T-helper 1 cell treated with Interleukin-12 subunit alpha and Interleukin-12 subunit beta and Interleukin-4 antibody, amounts not matched to agents 30 μg/mL and 1 μg/mL, for 36 hours (primary cell): ENCODE data around the gene GHRH.

Source experiments
- H3K27ac Mint-ChIP-seq: one replicate; pipeline ENCODE4 v1.8.0; 2021; ENCODE audit warnings: mild to moderate bottlenecking, mixed read lengths
- H3K27me3 Mint-ChIP-seq: one replicate; pipeline ENCODE4 v1.8.0; 2021; ENCODE audit warnings: low read depth, mixed read lengths
- H3K36me3 Mint-ChIP-seq: one replicate; pipeline ENCODE4 v1.8.0; 2021; ENCODE audit warnings: low read depth, mixed read lengths
- H3K4me1 Mint-ChIP-seq: one replicate; pipeline ENCODE4 v1.8.0; 2021; ENCODE audit warnings: low read depth, mixed read lengths
- H3K4me3 Mint-ChIP-seq: one replicate; pipeline ENCODE4 v1.8.0; 2021; ENCODE audit warnings: mild to moderate bottlenecking, moderate library complexity, mixed read lengths
- H3K9me3 Mint-ChIP-seq: one replicate; pipeline ENCODE4 v1.8.0; 2021; ENCODE audit warnings: mixed read lengths

GHRH gene

DNA sequence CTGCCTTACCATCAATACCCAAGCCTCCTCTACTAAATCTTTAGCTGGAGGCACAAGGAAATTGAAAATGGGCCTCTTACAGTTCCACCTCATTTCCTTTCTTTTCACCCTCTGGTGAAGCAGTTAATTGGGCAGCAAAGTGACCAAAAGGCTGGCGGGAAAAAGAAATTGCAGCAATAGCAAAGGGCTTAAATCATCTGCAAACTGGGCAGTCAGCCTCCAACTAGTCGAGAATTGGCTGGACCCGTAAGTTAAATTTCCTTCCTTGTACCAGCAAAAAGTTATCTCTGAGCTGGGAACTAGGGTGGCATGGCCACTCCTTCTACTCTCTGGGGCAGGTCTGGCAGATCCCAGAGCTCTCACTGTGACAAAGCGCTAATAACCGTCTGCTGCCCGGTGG is 33.5 kb downstream of the GHRH start:
- H3K27ac Mint-ChIP-seq = no peak overlapping the region
- H3K4me3 Mint-ChIP-seq = no peak overlapping the region
- H3K36me3 Mint-ChIP-seq = peaks cover 64% of the 10 kb centered on the region
- no peaks in the 10 kb centered on the region for H3K9me3 Mint-ChIP-seq
- H3K4me1 Mint-ChIP-seq = no peaks in the 10 kb centered on the region
- no peaks in the 10 kb centered on the region for H3K27me3 Mint-ChIP-seq

DNA sequence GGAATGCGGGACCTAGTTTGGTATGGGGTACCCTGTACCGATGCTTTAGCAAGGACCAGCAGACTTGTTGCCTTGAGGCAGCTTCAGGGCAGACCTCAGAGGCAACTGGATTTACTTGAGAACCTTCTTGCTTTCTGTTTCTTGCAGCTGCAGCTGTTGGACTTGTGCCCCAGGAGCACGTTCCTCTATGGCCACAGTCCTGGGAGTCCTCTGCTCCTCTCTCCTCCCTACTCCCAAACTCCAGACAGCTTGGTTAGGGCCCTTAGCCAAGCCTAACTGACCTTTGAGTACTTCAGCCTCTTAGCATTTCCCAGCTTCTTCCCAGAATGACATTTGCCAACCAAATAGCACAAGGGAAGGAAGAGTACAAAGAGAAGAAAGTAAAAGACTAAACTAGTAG is 34.7 kb downstream of the GHRH start:
- peaks cover 56% of the 10 kb centered on the region for H3K36me3 Mint-ChIP-seq

DNA sequence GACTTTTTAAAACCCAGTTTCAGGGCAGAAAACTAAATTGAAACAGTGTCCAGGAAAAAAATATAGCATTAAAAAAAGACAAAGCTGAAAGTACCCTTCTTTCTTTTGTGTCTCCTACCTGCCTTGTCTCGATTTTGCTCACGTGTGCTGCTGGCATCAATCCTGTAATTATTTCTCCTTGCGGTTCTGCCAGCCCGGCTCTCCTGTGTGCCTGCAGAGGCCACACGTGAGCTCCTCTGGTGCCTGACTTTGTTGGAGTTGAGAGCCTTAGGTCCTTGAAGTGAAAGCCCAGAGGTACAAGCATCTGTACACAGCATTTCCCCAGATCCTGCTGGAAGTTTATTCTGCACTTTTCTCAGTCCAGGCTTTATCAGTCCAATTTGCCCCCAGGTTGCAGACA is 36.5 kb downstream of the GHRH start:
- H3K9me3 Mint-ChIP-seq = no peaks in the 10 kb centered on the region
- peaks cover 4% of the 10 kb centered on the region for H3K4me1 Mint-ChIP-seq
- H3K36me3 Mint-ChIP-seq = peaks cover 43% of the 10 kb centered on the region
- H3K27ac Mint-ChIP-seq = no peak overlapping the region
- no peak overlapping the region for H3K4me3 Mint-ChIP-seq
- no peaks in the 10 kb centered on the region for H3K27me3 Mint-ChIP-seq

More for the DNA sequence above, 34.7 kb downstream of the GHRH start:
- peaks cover 3% of the 10 kb centered on the region for H3K4me1 Mint-ChIP-seq
- no peaks in the 10 kb centered on the region for H3K27me3 Mint-ChIP-seq
- H3K9me3 Mint-ChIP-seq = no peaks in the 10 kb centered on the region
- no peak overlapping the region for H3K4me3 Mint-ChIP-seq
- H3K27ac Mint-ChIP-seq = no peak overlapping the region

DNA sequence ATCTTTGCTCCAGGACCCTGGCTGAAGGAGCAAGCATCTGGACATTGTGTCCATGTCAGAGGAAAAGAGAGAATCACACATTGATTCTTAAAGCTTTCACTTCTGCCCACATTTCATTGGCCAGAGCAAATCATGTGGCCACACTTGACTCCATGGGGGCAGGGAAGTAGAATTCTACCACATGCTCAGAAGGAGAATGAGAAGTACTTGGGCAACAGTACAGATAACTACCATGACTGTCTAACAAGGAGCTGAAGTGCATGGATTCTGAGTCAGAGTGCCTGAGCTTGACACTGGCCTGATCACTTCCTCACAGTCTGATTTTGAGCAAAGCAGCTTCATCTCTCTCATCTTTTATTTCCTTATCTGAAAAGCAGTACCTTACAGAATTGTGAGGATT is 38.6 kb downstream of the GHRH start:
- Mint-ChIP-seq H3K9me3 (no peaks in the 10 kb centered on the region), H3K27me3 (no peaks in the 10 kb centered on the region), H3K27ac (peak overlapping the region; percentile 34), H3K4me3 (no peak overlapping the region), H3K36me3 (peaks cover 38% of the 10 kb centered on the region), H3K4me1 (peaks cover 6% of the 10 kb centered on the region)

DNA sequence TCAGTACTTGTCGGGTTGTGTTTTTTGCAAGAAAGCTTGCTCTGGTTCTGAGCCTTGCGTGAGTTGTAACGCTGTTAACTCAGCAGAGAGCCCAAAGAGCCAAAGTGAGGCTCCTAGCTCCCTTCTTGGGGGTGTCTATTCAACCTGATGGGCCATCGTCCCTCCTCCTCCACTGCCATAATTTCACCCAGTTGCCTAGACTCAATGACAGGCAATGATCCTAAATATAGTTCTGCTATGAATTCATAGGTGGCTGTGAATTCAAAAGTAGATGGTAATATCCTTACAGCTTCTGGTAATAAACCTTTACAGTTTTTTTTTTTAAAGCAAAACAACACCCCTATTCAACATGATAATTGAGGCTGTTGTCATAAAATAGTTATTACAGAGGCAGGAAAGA is 39.5 kb downstream of the GHRH start:
- Mint-ChIP-seq H3K4me1 (peaks cover 6% of the 10 kb centered on the region), H3K36me3 (peaks cover 38% of the 10 kb centered on the region), H3K27me3 (no peaks in the 10 kb centered on the region)

DNA sequence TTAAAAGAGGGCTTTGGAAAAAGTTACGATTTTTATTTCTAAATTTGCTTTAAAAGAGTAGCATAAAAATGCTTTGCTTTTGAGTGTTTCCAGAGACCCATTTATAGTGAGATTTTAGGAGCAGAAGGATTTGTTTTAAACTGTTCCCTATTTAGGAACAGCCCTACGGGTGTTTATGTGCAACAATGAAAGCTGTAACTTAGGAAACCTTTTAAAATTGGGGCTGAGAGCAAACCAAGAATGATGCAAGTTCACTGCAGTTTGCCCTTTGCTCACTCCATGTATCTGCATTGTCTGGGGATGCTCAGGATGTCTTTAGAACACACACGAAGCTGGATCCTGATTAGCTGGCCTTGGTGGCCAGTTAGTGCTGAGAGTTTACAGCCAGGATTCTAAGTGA is 40.9 kb downstream of the GHRH start:
- peaks cover 29% of the 10 kb centered on the region for H3K36me3 Mint-ChIP-seq
- no peak overlapping the region for H3K4me3 Mint-ChIP-seq
- H3K27me3 Mint-ChIP-seq = no peaks in the 10 kb centered on the region

More for the DNA sequence above, 39.5 kb downstream of the GHRH start:
- Mint-ChIP-seq H3K9me3 (no peaks in the 10 kb centered on the region), H3K27ac (no peak overlapping the region), H3K4me3 (no peak overlapping the region)

DNA sequence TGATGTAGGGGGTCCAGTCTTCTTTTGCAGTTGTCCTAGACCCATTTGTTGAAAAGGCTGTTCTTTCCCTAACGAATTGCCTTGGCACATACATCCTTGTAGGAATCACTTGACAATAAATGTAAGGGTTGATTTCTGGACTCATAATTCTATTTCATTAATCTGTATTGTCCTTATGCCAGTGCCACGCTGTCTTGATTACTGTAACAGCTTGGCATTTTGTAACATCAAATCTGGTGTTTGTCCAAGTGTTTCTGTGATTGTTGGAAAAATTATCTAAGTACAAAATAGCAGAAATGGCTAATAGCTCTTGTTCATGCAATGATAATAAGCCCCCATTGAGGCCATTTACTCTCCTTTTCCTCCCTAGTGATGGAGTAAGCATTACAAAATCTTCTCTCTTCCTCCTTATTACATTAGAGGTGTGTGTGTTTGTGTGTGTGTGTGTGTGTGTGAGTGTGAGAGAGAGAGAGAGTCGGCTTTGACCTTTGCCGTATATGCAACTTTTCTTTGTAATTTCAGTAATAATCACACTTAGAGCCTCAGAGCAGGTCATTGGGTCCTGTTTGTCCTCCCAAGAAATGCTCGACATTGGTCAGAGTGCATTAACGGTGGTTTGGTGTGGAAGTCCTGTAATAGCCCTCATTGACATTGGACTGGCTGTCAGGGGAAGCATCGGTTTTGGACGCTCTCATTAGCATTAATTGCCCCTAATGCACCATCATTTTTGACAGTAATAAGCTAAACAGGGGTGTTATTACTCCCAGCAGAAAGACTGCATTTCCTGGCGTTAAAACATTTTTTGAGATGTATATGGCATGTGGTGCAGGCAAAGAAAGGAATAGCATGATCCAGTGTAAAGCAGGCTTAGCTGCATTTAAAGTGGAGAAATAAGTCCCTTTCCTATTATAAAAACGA is 41.6 kb downstream of the GHRH start:
- H3K27me3 Mint-ChIP-seq = no peaks in the 10 kb centered on the region
- no peaks in the 10 kb centered on the region for H3K9me3 Mint-ChIP-seq
- H3K4me3 Mint-ChIP-seq = no peak overlapping the region
- H3K4me1 Mint-ChIP-seq = peaks cover 6% of the 10 kb centered on the region
- no peak overlapping the region for H3K27ac Mint-ChIP-seq
- peaks cover 26% of the 10 kb centered on the region for H3K36me3 Mint-ChIP-seq

More for the DNA sequence above, 40.9 kb downstream of the GHRH start:
- Mint-ChIP-seq H3K9me3 (no peaks in the 10 kb centered on the region), H3K4me1 (peaks cover 6% of the 10 kb centered on the region), H3K27ac (no peak overlapping the region)

DNA sequence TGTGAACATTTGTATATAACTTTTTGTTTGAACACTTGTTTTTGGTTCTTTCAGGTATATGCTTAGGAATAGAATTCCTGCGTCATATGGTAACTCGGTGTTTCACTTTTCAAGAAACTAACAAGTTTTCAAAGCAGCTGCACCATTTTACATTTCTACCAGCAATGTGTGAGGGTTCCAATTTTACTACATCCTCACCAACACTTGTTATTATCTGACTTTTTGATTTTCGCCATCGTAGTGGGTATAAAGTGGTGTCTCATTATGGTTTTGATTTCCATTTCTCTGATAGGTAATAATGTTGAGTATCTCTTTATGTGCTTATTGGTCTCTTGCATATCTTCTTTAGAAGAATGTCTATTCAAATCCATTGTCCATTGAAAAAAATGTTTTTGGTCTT is 42.6 kb downstream of the GHRH start:
- H3K4me1 Mint-ChIP-seq = peaks cover 6% of the 10 kb centered on the region
- H3K36me3 Mint-ChIP-seq = peaks cover 25% of the 10 kb centered on the region

DNA sequence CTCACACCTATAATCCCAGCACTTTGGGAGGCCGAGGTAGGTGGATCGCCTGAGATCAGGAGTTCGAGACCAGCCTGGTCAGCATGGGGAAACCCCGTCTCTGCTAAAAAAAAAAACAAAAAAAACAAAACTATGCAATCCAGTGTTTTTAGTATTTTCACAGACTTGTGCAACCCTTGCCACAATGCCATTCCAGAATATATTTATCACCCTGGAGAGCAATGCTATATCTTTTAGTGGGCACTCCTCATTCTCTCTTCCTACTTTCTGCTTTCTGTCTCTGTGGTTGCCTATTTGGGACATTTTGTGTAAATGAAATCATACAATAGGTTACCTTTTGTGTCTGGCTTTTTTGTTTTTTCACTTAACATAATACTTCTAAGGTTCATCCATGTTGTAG is 43.2 kb downstream of the GHRH start:
- Mint-ChIP-seq H3K4me3 (no peak overlapping the region), H3K9me3 (no peaks in the 10 kb centered on the region), H3K4me1 (peaks cover 6% of the 10 kb centered on the region), H3K27me3 (no peaks in the 10 kb centered on the region), H3K36me3 (peaks cover 26% of the 10 kb centered on the region), H3K27ac (no peak overlapping the region)

More for the DNA sequence above, 42.6 kb downstream of the GHRH start:
- H3K27me3 Mint-ChIP-seq = no peaks in the 10 kb centered on the region
- H3K27ac Mint-ChIP-seq = no peak overlapping the region
- no peak overlapping the region for H3K4me3 Mint-ChIP-seq
- H3K9me3 Mint-ChIP-seq = no peaks in the 10 kb centered on the region

DNA sequence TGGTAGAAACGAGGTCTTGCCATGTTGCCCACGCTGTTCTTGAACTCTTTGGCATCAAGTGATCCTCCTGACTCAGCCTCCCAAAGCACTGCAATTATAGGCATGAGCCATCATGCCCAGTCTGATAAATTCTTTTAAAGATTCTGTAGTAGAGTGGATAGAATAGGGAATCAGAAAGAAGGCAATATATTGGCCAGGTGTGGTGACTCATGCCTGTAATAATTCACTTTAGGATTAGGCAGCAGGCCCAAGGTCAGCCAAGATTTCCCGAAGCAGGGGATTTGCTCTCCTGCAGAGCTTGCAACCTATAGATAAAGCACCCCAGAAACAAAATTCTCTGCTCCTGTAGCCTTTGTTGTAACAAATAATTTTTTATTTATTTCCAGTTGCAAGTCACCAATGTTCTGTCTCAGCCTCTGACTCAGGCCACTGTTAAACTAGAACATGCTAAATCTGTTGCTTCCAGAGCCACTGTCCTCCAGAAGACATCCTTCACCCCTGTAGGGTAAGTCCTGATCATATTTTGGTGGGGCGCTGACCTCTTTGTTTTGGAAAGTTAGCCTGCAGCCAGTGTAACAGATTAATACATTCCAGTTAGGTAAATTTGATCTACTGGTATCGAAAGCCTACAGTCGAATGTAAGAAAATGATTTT is 51.8 kb downstream of the GHRH start:
- no peaks in the 10 kb centered on the region for H3K4me1 Mint-ChIP-seq
- H3K27ac Mint-ChIP-seq = no peak overlapping the region
- H3K27me3 Mint-ChIP-seq = no peaks in the 10 kb centered on the region
- H3K9me3 Mint-ChIP-seq = no peaks in the 10 kb centered on the region
- no peak overlapping the region for H3K4me3 Mint-ChIP-seq
- peaks cover 40% of the 10 kb centered on the region for H3K36me3 Mint-ChIP-seq

DNA sequence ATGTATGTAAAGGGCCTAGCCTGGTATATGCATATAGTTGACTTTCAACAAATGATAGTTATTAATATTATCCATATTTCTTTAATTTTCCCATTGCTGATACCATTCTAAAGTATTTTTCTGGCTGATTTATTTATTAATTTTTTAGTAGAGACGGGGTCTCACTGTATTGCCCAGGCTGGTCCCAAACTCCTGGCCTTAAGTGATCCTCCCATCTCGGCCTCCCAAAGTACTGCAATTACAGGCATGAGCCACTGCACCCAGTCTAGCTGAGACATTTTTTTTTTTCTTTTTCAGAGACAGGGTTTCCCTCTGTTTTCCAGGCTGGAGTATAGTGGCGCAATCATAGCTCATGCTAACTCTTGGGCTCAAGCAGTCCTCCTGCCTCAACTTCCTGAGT is 52.4 kb downstream of the GHRH start:
- Mint-ChIP-seq H3K27me3 (no peaks in the 10 kb centered on the region), H3K27ac (no peak overlapping the region), H3K4me1 (no peaks in the 10 kb centered on the region), H3K4me3 (no peak overlapping the region), H3K36me3 (peaks cover 41% of the 10 kb centered on the region), H3K9me3 (no peaks in the 10 kb centered on the region)

DNA sequence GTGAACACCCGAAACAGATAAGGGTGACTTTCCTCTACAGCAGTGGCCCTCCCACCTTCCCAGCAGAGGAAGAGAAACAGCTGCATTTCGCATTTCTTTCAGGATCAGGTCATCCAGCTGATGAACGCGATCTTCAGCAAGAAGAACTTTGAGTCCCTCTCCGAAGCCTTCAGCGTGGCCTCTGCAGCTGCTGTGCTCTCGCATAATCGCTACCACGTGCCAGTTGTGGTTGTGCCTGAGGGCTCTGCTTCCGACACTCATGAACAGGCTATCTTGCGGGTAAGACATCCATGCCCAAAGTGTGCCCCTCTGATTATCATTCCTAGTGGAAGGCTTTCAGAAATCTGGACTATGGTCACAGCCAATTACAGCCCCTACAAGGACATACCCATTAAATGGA is 54.4 kb downstream of the GHRH start:
- no peak overlapping the region for H3K4me3 Mint-ChIP-seq
- H3K27ac Mint-ChIP-seq = no peak overlapping the region
- H3K36me3 Mint-ChIP-seq = peaks cover 43% of the 10 kb centered on the region
- H3K4me1 Mint-ChIP-seq = peaks cover 3% of the 10 kb centered on the region
- no peaks in the 10 kb centered on the region for H3K9me3 Mint-ChIP-seq
- no peaks in the 10 kb centered on the region for H3K27me3 Mint-ChIP-seq

DNA sequence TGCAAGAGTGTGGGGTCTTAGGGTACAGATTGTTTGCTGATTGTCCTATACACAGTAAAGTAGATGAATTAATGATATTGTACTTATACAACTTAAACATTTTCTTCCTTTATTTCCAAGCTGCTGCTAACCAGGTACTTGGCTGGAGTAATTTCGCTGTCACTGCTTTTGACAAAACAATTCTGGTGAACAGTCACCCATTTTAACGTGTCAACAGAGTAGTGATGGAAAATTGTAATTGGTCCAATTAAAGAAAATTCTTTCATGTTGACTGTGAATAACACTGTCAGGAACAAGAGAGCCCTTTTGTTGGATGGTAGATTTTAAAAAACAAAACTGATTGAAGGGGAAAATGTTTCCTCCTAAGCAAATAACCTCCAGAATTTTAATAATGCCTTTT is 55.8 kb downstream of the GHRH start:
- Mint-ChIP-seq H3K4me3 (no peak overlapping the region), H3K27me3 (no peaks in the 10 kb centered on the region), H3K27ac (no peak overlapping the region), H3K4me1 (peaks cover 5% of the 10 kb centered on the region), H3K9me3 (no peaks in the 10 kb centered on the region), H3K36me3 (peaks cover 54% of the 10 kb centered on the region)

DNA sequence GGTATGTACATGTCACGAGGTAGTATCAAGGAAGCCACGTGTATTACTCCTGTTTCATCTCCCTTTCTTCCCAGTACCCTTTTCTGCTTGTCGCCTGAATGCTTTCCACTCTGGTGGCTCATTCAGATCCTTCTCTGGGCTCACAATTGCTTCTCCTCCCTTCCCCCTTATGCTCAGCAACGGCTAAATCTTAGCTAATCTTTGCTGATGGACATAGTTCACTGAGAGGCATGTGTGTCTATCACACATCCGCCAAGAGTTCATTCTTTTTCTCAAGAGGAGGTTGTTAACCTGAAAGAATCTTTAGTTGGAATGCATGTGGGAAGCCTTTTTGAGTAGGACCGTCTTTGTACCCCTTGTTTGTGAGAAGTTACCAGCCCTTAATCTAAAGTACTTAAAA is 56.5 kb downstream of the GHRH start:
- no peaks in the 10 kb centered on the region for H3K9me3 Mint-ChIP-seq
- H3K27me3 Mint-ChIP-seq = no peaks in the 10 kb centered on the region
- H3K27ac Mint-ChIP-seq = no peak overlapping the region
- peaks cover 5% of the 10 kb centered on the region for H3K4me1 Mint-ChIP-seq
- H3K36me3 Mint-ChIP-seq = peaks cover 55% of the 10 kb centered on the region
- no peak overlapping the region for H3K4me3 Mint-ChIP-seq

DNA sequence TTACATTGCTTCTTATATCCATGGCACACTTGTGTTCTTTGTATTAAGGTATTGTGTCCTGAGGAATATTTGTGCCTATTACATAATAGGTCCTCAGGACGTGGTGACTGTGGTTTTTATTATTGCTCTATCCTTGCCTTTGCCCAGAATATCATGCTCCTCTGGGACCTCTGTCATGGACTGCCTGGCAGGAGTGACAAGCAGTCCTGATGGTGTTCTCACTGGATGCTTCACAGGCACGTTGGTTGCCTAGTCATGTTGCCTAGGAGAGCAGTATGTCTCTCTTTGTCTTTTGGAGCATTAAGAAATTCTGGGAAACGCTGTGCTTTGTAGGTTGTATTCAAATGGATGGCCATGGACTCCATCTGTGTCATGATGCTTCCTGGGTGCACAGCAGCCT is 57.6 kb downstream of the GHRH start:
- Mint-ChIP-seq H3K27ac (peak overlapping the region; percentile 34), H3K36me3 (peaks cover 59% of the 10 kb centered on the region), H3K9me3 (no peaks in the 10 kb centered on the region), H3K4me3 (no peak overlapping the region), H3K4me1 (peaks cover 8% of the 10 kb centered on the region), H3K27me3 (no peaks in the 10 kb centered on the region)
